GM19455 (cell line): ENCODE results near the gene INSR.
"Not testable (repeated sequence)": the region's sequence is repeated elsewhere in the genome, so short reads cannot be mapped to it uniquely, and the experiment has no call there.

Experiments used
- ATAC-seq: cut with Tn5 transposase; IDR thresholded peaks from one replicate; pipeline ENCODE4 v1.9.1; 2021; ENCODE audit not compliant: unreplicated experiment

The INSR gene

GRCh38 chr19:7293762-7294557 lies at the start of gene INSR:
Gene INSR, minus strand, starts transcription at chr19:7294414. Its CDS starts 523 bp downstream, at chr19:7293891.
- ATAC-seq = peak; percentile 71

GRCh38 chr19:7342143-7342542 lies 47.9 kb upstream of the INSR start:
- no peak for ATAC-seq

DNA sequence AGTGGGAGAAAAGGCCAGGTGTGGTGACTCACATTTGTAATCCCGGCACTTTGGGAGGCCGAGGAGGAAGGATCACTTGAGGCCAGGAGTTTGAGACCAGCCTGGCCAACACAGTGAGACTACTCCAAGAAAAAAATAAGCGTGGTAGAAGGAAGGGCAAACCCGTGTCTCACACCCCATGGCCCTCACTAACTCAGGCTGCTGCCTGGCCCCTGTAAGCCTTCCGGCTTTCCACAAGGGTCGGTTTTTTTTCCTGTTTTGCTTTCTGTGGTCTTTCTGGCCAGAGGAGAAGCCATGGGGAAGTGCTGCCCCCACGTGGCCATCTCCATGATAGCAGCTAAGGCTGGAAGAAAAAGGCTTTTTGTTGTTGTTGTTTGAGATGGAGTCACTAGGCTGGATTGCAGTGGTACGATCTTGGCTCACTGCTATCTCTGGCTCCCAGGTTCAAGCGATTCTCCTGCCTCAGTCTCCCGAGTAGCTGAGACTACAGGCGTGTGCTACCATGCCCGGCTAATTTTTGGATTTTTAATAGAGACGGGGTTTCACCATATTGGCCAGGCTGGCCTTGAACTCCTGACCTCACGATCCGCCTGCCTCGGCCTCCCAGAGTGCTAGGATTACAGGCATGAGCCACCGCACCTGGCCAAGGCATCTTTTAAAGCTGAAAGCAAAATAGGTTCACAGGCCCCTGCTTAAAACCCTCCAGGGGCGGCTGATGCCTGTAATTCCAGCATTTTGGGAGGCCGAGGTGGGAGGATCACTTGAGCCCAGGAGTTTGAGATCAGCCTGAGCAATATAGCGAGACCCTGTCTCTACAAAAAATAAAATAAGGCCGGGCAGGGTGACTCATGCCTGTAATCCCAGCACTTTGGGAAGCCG lies 47.0 kb upstream of the INSR start:
- ATAC-seq = no peak

GRCh38 chr19:7337380-7338194 lies 43.4 kb upstream of the INSR start:
- peak; percentile 68 for ATAC-seq

GRCh38 chr19:7336321-7336973 lies 42.2 kb upstream of the INSR start:
- ATAC-seq = no peak

DNA sequence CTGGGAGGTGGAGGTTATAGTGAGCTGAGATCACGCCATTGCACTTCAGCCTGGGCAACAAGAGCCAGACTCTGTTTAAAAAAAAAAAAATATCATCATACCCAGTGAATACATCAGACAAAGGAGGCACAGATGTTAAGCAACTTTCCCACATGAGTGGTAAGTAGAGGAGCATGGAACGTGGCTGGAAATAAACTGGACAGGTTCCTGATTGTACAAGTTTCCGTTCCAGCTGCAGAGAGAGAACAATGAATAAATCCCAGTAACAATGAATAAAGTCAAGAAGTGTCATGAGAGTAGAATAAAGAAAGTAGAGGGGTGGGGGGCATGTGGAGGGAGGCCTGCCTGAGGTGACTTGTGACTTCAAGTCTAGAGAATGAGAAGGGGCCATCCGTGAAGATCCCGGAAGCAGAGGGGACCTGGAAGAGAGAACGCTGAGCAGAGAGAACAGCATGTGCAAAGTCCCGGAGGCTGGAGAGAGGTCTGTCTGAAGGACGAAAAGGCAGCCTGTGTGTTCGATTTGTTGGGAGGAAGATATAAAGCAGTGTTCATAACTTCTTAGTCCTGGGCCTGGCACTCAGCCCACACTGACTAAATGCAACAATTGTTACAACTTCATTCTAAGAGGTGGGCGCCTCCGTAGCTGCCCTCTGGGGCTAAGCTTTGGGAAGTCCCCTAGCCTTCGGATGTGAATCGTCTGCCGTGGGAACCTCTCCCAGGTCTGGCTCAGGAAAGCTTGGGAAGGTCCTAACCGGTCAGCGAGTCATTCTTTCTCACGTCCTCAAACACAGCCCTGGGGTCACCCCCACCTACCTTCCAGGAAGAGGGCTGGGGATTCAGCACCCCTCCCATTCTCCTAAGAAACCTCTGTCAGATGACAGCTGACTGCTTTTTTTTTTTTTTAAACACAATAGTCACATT lies 39.2 kb upstream of the INSR start:
- ATAC-seq = no peak

DNA sequence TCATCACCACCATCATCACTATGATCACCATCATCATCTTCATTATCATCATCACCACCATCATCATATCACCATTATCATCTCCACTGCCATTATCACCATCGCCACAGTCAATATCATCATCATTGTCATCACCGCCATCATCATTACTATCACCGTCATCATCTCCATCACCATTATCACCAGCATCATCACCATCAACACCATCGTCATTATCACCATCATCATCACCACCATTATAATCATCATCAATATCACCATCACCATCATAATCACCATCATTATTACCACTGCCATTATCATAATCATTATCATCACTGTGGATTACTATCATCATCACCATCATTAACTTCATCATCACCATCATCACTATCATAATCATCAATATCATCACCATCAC lies 37.2 kb upstream of the INSR start:
- no peak for ATAC-seq

GRCh38 chr19:7328647-7329046 lies 34.4 kb upstream of the INSR start:
- no peak for ATAC-seq

DNA sequence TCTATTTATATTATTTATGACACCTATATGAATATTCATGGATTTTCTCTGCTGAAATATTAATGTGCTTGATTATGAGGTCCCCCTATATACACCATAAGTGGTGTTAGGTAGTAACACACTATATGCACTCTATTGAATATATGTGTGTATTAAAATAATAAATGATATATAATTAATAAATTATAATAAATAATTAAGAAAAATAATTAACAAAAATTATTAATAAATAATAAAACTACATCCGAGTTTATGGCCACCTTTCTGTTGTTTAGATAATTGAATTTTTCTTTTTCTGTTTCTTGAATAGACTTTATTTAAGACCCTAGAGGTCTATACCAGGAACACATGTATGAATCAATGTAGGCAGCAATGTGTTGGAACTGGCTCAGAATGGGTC lies 33.6 kb upstream of the INSR start:
- no peak for ATAC-seq

DNA sequence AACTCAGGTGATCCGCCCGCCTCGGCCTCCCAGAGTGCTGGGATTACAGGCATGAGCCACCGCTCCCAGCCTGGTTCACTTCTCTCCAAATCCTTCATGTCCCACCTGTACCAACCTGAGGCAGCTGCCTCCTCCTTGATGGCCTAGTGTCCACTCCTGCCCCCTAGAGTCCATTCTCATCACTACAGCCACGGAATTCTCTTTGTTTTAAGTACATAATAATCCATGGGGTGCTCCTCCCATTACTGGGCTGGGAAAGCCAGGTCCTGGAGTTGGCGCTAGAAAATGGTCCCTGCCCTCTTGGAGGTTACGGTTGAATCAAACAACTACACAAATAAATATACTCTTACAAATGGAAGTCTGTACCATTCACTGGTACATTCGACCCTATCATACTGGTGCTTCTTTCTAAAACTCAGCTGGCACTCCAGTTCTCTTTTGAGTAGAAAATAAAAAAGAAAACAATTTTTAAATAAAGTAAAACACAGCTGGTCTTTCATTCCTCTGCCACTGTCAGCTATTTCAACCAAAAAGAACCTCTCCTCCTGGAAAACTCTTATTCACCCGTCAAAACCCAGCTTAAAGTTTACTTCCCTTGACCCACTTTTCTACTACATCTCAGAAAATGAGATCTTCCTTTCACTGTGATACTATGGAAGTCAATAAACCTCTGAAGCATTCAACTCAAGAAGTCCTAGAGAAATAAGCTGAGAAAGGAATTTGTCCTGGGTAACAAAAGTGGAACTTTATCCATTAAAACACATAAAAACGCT lies 32.1 kb upstream of the INSR start:
- no peak for ATAC-seq

DNA sequence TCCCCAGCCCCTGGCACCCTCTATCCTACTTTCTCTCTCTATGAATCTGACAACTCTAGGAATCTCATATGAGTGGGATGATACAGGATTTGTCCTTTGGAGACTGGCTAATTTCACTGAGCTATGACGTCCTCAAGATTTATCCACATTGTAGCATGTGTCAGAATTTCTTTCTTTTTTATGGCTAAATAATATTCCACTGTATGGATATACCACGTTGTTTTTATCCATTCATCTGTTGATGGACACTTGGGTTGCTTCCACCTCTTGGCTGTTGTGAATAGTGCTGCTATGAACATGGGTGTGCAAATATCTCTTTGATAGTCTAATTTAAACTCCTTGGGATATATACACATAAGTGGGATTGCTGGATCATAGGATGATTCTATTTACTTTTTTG lies 24.0 kb upstream of the INSR start:
- ATAC-seq = no peak

GRCh38 chr19:7312816-7313215 lies 18.6 kb upstream of the INSR start:
- ATAC-seq = no peak

- no peak for ATAC-seq
These were observed 17.7 kb upstream of the INSR start for GRCh38 chr19:7311911-7312310.

DNA sequence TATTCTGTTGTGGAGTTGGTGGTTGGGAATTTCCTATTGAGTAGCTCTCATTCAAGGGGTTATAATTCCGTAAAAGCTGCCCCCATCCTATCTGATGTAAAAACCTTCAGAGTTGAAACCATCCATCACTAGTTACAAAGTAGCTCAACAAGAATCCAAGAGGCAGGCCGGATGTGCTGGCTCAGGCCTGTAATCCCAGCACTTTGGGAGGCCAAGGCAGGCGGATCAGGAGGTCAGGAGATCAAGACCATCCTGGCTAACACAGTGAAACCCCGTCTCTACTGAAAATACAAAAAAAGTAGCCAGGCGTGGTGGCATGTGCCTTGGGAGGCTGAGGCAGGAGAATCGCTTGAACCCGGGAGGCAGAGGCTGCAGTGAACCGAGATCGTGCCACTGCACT lies 14.1 kb upstream of the INSR start:
- not testable (repeated sequence) for ATAC-seq

DNA sequence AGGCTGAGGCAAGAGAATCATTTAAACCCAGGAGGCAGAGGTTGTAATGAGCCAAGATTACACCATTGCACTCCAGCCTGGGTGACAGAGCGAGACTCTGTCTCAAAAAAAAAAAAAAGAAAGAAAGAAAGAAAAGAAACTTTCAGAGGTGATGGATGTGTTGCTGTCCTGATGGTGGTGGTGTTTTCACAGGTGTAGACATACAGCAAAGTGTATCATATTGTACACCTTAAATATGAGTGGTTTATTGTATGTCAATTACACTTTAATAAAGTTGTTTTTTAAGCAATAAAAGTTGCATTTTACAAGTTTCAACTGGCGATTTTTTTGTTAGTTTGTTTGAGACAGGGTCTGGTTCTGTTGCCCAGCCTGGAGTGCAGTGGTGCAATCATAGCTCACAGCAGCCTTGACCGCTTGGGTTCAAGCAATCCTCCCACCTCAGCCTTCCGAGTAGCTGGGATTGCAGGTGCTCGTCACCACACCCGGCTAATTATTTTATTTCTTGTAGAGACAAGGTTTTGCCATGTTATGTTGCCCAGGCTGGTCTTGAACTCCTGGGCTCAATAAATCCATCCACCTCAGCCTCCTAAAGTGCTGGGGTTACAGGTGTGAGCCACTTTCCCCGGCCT lies 13.5 kb upstream of the INSR start:
- no peak for ATAC-seq

GRCh38 chr19:7304200-7304599 lies 10.0 kb upstream of the INSR start:
- ATAC-seq = no peak

DNA sequence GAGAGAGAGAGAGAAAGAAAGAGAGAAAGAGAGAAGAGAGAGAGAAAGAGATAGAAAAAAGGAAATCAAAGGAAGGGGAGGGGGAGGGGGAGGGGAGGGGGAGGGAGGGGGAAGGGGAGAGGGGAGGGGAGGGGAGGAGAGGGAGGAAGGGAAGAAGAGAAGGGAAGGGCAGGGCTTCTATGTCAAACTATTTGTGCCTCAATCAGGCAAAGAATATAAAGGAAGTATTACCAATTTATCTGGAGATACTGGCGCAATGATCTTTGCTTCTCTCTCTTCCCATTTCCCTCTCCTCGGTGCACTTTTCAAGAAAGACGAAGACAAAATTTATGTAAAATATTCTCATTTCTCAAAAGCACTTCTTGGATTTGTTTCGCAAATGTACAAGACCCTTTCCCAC lies 9.3 kb upstream of the INSR start:
- no peak for ATAC-seq

GRCh38 chr19:7301525-7301924 lies 7.3 kb upstream of the INSR start:
- no peak for ATAC-seq

GRCh38 chr19:7297742-7298141 lies 3.5 kb upstream of the INSR start:
- no peak for ATAC-seq
